WTC11 (cell line): ENCODE measurements around the gene ARID4B.

Experiments used
- ELF4 ChIP-seq: sonication (generic); formaldehyde crosslinking; IDR thresholded peaks from 2 replicates; pipeline ENCODE4 v1.8.1; 2022; ENCODE audit warnings: low read depth, mild to moderate bottlenecking, moderate library complexity, missing genetic modification reagents
- ZNF263 ChIP-seq: sonication (generic); formaldehyde crosslinking; IDR thresholded peaks from 2 replicates; pipeline ENCODE4 v1.8.1; 2022; ENCODE audit warnings: low read depth, mild to moderate bottlenecking, moderate library complexity, missing genetic modification reagents
- ZNF317 ChIP-seq: sonication (generic); formaldehyde crosslinking; IDR thresholded peaks from 2 replicates; pipeline ENCODE4 v1.8.1; 2023; ENCODE audit warnings: low read depth, mild to moderate bottlenecking, moderate library complexity, missing genetic modification reagents, borderline replicate concordance
- TF ChIP-seq, protein P1 (sequence below): fragments of 200-600 bp; IDR thresholded peaks from 2 replicates; pipeline ENCODE4 v1.8.0; 2022; ENCODE audit warnings: antibody characterized with exemption
- TF ChIP-seq, protein P2 (sequence below): sonication (generic); formaldehyde crosslinking; IDR thresholded peaks from 2 replicates; pipeline ENCODE4 v1.8.1; 2023; ENCODE audit warnings: mild to moderate bottlenecking, missing genetic modification reagents, borderline replicate concordance

DNA sequence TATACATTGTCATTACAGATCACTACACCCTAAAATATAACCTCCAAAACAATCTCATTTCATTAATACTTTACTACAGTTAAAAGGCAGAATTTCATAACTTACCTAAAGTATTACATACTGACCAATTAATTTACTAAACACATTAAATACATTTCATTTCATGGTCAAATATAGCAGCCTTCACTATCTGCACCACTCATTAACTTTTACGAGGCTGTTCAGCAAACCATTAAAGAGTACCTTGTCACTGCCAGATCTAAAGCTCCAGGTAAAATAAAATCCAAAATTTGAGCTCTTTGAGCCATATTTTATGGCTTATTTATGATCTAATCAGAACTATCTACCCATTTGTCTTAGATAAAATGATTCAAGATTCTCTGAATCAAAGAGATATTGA is 100.6 kb downstream of the ARID4B start:
- TF ChIP-seq, protein P1, sequence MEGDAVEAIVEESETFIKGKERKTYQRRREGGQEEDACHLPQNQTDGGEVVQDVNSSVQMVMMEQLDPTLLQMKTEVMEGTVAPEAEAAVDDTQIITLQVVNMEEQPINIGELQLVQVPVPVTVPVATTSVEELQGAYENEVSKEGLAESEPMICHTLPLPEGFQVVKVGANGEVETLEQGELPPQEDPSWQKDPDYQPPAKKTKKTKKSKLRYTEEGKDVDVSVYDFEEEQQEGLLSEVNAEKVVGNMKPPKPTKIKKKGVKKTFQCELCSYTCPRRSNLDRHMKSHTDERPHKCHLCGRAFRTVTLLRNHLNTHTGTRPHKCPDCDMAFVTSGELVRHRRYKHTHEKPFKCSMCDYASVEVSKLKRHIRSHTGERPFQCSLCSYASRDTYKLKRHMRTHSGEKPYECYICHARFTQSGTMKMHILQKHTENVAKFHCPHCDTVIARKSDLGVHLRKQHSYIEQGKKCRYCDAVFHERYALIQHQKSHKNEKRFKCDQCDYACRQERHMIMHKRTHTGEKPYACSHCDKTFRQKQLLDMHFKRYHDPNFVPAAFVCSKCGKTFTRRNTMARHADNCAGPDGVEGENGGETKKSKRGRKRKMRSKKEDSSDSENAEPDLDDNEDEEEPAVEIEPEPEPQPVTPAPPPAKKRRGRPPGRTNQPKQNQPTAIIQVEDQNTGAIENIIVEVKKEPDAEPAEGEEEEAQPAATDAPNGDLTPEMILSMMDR = no peak
- TF ChIP-seq ELF4 (no peak), ZNF317 (CRISPR knock-in tag) (no peak), ZNF263 (CRISPR knock-in tag) (no peak)
- TF ChIP-seq, protein P2, sequence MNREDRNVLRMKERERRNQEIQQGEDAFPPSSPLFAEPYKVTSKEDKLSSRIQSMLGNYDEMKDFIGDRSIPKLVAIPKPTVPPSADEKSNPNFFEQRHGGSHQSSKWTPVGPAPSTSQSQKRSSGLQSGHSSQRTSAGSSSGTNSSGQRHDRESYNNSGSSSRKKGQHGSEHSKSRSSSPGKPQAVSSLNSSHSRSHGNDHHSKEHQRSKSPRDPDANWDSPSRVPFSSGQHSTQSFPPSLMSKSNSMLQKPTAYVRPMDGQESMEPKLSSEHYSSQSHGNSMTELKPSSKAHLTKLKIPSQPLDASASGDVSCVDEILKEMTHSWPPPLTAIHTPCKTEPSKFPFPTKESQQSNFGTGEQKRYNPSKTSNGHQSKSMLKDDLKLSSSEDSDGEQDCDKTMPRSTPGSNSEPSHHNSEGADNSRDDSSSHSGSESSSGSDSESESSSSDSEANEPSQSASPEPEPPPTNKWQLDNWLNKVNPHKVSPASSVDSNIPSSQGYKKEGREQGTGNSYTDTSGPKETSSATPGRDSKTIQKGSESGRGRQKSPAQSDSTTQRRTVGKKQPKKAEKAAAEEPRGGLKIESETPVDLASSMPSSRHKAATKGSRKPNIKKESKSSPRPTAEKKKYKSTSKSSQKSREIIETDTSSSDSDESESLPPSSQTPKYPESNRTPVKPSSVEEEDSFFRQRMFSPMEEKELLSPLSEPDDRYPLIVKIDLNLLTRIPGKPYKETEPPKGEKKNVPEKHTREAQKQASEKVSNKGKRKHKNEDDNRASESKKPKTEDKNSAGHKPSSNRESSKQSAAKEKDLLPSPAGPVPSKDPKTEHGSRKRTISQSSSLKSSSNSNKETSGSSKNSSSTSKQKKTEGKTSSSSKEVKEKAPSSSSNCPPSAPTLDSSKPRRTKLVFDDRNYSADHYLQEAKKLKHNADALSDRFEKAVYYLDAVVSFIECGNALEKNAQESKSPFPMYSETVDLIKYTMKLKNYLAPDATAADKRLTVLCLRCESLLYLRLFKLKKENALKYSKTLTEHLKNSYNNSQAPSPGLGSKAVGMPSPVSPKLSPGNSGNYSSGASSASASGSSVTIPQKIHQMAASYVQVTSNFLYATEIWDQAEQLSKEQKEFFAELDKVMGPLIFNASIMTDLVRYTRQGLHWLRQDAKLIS (CRISPR knock-in tag) = no peak
